ENCODE measurements around the gene VAV3.

GRCh38 chr1:107803579-107803978, 161.4 kb downstream of the VAV3 start:
- TF ChIP-seq ZBTB43 (CRISPR knock-in tag; IDR thresholded peaks at IDR 0.05) (no peak), ATF1 (CRISPR knock-in tag; IDR thresholded peaks at IDR 0.05) (no peak), E2F4 (CRISPR knock-in tag; IDR thresholded peaks at IDR 0.05; ENCODE audit: borderline replicate concordance, low read depth) (no peak)

Measured in WTC11 (cell line).